Measurements from ENCODE around the gene AKR1C3. TPM values are rescaled to one million over a fixed set of nuclear protein-coding genes. Genes with fewer than 3 reads are reported as not detected.
"Not testable (repeated sequence)": the region's sequence is repeated elsewhere in the genome, so short reads cannot be mapped to it uniquely, and the experiment has no call there.

AKR1C3 gene
- polyA plus RNA-seq: 100 to 1,000 TPM; 219 to 534 (median 321) TPM

DNA sequence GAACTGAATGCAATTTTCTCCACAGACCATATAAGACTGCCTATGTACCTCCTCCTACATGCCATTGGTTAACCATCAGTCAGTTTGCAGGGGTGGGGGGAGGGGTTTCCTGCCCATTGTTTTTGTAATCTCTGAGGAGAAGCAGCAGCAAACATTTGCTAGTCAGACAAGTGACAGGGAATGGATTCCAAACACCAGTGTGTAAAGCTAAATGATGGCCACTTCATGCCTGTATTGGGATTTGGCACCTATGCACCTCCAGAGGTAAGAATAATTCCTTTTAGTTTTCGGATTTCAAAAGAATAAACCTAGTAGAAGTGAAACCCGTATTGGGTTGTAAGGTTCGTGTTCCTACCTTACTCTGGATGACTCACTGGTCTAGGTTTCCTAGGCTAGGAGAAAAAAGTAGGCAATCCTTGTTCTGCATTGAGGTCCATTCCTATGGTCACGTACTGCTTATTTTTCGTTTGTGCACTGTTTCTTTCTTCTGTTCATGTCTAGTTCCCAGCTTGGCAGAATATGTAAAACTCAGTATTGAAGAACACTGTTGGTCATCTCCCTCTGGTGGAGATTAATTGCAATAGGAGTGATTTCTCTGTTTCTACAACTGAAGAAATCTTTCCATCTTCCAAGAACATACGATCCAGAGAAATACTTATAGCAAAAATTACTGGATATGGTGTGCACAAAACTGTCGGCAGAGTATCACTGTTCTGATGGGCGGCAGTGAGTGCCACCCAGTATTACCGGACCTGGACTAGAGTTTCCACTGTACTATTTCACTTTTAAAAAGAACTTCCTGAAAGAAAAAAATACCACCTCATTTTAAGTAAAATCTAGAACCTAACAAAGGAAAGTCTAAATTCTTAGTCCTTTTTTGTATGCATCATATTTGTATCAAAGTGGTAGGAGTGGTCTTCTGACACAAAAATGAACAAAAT lies at the start of gene AKR1C3:
Gene AKR1C3 (plus strand): TSS at position 150 of the 941 bp plus-strand sequence. CDS start 31 bp downstream, at position 181.
- Mint-ChIP-seq H3K4me3 (peak within 1 kb of the TSS; percentile 90 to 99 (median 96)), H3K36me3 (peaks cover 15 to 30% (median 20%) of the 10 kb centered on the region in 3 donors), H3K27ac (peak within 1 kb of the TSS; percentile 79 to 94 (median 88)), H3K27me3 (ENCODE audit: low read depth in 3 of 3) (peaks cover 0 to 2% (median 1%) of the 10 kb centered on the region in 3 donors), H3K4me1 (peaks cover 43 to 53% of the 10 kb centered on the region in 2 donors), H3K9me3 (no peaks in the 10 kb centered on the region)
- peak; percentile 35 to 43 (median 35) for DNase-seq

DNA sequence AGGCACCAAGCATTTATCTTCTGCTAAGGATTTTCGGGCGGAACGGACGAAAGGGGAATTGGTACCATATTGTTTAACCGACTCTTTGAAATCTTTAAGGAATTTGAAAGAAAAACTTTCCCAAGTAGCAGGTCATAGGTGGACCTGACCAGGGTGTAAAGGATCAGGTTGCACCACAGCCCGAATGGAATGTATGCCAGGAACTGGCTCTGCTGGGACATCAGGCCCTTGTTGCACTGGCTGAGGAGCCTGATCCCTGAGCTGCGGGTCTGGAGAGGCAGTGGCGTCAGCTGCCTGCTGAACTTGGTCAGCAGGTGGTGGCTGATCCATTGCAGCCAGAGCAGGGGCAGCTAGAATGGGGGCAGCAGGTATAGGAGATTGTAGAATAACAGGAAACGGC lies 49.1 kb upstream of the AKR1C3 start:
- Mint-ChIP-seq H3K27ac (no peak overlapping the region), H3K36me3 (no peaks in the 10 kb centered on the region), H3K4me3 (no peak overlapping the region), H3K4me1 (peaks cover 10 to 11% of the 10 kb centered on the region in 2 donors), H3K27me3 (ENCODE audit: low read depth in 3 of 3) (peaks cover 0 to 10% (median 4%) of the 10 kb centered on the region in 3 donors), H3K9me3 (no peaks in the 10 kb centered on the region)
- no peak for DNase-seq

DNA sequence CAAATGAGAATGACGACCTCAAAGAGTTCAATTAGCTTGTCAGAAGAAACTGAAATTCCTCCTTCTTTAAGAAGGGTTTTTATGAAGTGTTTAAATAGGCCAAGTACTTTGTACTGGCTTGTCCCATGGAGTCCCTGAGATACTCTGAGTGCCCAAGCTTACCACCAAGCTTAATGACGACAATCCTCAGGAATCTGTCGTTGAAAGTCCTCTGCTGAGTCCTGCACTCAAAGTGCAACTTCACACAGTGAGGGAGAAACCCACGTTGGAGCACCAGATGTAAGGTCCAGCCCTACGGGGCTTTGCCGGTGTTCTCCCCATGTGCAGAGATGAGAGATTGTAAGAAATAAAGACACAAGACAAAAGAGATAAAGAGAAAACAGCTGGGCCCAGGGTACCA lies 47.8 kb upstream of the AKR1C3 start:
- H3K36me3 Mint-ChIP-seq: no peaks in the 10 kb centered on the region
- no peaks in the 10 kb centered on the region for H3K9me3 Mint-ChIP-seq
- H3K4me1 Mint-ChIP-seq: peaks cover 4 to 5% of the 10 kb centered on the region in 2 donors
- H3K4me3 Mint-ChIP-seq: no peak overlapping the region
- peaks cover 0 to 6% (median 4%) of the 10 kb centered on the region in 3 donors for H3K27me3 Mint-ChIP-seq (ENCODE audit: low read depth in 3 of 3)
- no peak overlapping the region for H3K27ac Mint-ChIP-seq
- DNase-seq: no peak

DNA sequence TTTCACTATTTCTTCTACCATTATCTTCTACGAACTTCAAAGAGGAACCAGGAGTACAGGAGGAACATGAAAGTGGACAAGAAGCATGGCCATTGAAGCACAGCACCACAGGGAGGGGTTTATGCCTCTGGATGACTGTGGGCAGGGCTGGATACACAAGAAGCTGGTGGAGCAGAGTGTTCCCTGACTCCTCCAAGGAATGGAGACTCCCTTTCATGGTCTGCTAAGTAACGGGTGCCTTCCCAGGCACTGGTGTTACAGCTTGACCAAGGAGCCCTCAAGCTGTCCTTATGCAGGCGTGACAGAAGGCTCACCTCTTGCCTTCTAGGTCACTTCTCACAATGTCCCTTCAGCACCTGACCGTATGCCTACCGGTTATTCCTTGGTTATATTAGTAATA lies 47.2 kb upstream of the AKR1C3 start:
- H3K4me1 Mint-ChIP-seq: not testable (repeated sequence)

DNA sequence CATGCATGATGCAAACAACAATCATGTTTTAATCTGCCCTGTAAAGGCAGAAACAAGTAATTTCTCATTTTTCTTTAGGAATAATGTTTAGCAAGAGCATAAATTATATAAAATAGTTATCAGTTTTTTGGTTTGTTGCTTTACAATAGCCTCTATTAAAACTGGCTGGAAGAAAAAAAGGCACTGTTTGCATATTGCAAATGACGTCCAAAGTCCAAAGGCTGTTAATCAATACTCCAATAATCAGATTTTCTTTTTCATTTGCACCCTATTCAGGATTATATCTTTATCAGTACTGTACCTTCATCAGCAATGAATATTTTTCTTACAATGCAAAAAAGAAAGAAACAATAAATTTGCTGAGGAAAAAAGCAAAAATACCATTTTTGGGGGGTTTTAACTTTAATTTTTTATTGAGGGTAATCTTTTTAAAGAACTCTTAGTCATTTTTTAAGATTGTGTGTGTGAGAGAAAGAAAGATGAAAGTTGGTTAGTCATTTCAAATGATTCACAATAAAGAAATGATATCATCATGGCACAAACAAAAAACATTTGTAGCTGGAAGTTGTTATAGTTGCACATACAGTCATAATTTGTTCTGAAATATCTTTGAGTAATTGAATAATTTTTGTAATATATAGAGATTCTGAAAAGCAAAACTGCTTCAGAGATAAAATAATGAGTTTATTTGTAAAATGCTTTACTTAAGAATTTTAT lies 46.1 kb upstream of the AKR1C3 start:
- Mint-ChIP-seq H3K4me1 (no peaks in the 10 kb centered on the region), H3K27ac (no peak overlapping the region), H3K27me3 (ENCODE audit: low read depth in 3 of 3) (peaks cover 2 to 8% (median 3%) of the 10 kb centered on the region in 3 donors), H3K36me3 (no peaks in the 10 kb centered on the region), H3K9me3 (no peaks in the 10 kb centered on the region), H3K4me3 (no peak overlapping the region)
- DNase-seq: no peak

More for the DNA sequence above, 47.2 kb upstream of the AKR1C3 start:
- H3K4me3 Mint-ChIP-seq; H3K27me3 Mint-ChIP-seq (ENCODE audit: low read depth in 3 of 3); DNase-seq; H3K36me3 Mint-ChIP-seq; H3K27ac Mint-ChIP-seq; H3K9me3 Mint-ChIP-seq: not testable (repeated sequence)

DNA sequence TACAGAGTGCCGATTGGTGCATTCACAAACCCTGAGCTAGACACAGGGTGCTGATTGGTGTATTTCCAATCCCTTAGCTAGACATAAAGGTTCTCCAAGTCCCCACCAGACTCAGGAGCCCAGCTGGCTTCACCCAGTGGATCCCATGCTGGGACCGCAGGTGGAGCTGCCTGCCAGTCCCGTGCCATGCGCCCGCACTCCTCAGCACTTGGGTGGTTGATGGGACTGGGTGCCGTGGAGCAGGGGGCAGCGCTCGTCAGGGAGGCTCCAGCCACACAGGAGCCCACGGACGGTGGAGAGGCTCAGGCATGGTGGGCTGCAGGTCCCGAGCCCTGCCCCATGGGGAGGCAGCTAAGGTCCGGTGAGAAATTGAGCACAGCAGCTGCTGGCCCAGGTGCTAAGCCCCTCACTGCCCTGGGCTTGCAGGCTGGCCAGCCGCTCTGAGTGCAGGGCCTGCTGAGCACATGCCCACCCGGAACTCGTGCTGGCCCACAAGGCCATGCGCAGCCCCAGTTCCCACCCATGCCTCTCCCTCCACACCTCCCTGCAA lies 41.2 kb upstream of the AKR1C3 start:
- H3K36me3 Mint-ChIP-seq; H3K27me3 Mint-ChIP-seq (ENCODE audit: low read depth in 3 of 3); H3K4me3 Mint-ChIP-seq; DNase-seq; H3K9me3 Mint-ChIP-seq; H3K27ac Mint-ChIP-seq; H3K4me1 Mint-ChIP-seq: not testable (repeated sequence)

DNA sequence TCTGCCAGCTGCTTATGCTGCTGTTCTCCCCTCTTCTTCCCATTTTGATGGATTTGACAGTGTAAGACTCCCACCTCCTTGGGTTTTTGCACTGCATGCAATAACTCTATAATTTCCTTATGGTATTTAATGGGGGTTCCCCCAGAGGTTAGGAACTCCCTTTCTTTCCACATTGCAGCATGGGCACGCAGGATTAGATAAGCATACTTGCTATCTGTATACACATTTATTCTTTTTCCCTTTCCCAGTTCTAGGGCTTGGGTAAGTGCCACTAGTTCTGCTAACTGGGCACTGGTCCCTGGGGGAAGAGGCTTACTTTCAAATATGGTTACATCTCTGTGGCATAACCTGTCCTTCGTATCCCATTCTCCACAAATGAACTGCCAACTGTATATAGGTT lies 39.4 kb upstream of the AKR1C3 start:
- not testable (repeated sequence) for DNase-seq; H3K9me3 Mint-ChIP-seq; H3K27ac Mint-ChIP-seq; H3K36me3 Mint-ChIP-seq; H3K4me3 Mint-ChIP-seq; H3K27me3 Mint-ChIP-seq (ENCODE audit: low read depth in 3 of 3); H3K4me1 Mint-ChIP-seq

DNA sequence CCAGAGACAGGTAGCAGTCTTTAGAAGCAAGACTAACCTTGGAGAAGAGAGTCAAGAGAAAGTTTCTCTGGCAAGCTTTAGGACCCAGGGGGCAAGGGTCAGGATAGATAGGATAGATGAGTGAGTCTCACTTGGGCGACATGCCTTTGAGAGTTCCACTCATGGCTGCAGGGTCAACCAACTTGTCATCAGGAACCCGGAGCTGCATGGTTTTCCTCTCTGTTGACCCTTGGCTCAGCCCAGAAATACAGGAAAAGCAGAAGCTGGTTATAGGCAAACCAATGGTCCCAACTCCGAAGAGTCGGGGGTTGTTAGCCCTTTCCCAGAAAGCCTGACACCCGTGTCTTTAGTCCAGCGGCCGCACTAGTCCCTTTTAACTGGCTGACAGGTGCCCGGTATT lies 34.9 kb upstream of the AKR1C3 start:
- not testable (repeated sequence) for DNase-seq; H3K27me3 Mint-ChIP-seq (ENCODE audit: low read depth in 3 of 3); H3K4me3 Mint-ChIP-seq; H3K36me3 Mint-ChIP-seq; H3K4me1 Mint-ChIP-seq; H3K9me3 Mint-ChIP-seq; H3K27ac Mint-ChIP-seq

DNA sequence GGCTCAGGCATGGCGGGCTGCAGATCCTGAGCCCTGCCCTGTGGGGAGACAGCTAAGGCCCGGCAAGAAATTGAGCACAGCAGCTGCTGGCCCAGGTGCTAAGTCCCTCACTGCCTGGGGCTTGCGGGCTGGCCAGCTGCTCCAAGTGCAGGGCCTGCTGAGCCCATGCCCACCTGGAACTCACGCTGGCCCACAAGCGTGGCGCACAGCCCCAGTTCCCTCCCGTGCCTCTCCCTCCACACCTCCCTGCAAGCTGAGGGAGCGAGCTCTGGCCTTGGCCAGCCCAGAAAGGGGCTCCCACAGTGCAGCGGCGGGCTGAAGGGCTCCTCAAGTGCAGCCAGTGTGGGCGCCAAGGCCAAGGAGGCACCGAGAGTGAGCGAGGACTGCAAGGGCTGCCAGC lies 33.4 kb upstream of the AKR1C3 start:
- not testable (repeated sequence) for H3K27me3 Mint-ChIP-seq (ENCODE audit: low read depth in 3 of 3); H3K9me3 Mint-ChIP-seq; H3K27ac Mint-ChIP-seq; H3K4me1 Mint-ChIP-seq; H3K36me3 Mint-ChIP-seq; H3K4me3 Mint-ChIP-seq; DNase-seq

DNA sequence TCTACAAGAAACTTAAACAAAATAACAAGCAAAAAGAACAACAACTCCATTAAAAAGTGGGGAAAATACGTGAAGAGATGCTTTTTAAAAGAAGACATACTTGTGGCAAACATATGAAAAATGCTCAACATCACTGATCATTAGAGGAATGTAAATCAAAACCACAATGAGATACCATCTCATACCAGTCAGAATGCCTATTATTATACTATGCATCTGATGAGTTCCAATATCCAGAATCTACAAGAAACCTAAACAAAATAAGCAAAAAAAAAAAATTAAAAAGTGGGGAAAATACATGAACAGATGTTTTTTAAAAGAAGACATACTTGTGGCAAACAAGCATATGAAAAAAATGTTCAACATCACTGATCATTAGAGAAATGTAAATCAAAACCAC lies 29.6 kb upstream of the AKR1C3 start:
- no peaks in the 10 kb centered on the region for H3K36me3 Mint-ChIP-seq
- no peak overlapping the region for H3K27ac Mint-ChIP-seq
- peaks cover 0 to 2% (median 0%) of the 10 kb centered on the region in 6 donors for H3K9me3 Mint-ChIP-seq
- H3K4me1 Mint-ChIP-seq: no peaks in the 10 kb centered on the region
- no peak for DNase-seq
- H3K4me3 Mint-ChIP-seq: no peak overlapping the region
- peaks cover 0 to 2% (median 2%) of the 10 kb centered on the region in 3 donors for H3K27me3 Mint-ChIP-seq (ENCODE audit: low read depth in 3 of 3)

DNA sequence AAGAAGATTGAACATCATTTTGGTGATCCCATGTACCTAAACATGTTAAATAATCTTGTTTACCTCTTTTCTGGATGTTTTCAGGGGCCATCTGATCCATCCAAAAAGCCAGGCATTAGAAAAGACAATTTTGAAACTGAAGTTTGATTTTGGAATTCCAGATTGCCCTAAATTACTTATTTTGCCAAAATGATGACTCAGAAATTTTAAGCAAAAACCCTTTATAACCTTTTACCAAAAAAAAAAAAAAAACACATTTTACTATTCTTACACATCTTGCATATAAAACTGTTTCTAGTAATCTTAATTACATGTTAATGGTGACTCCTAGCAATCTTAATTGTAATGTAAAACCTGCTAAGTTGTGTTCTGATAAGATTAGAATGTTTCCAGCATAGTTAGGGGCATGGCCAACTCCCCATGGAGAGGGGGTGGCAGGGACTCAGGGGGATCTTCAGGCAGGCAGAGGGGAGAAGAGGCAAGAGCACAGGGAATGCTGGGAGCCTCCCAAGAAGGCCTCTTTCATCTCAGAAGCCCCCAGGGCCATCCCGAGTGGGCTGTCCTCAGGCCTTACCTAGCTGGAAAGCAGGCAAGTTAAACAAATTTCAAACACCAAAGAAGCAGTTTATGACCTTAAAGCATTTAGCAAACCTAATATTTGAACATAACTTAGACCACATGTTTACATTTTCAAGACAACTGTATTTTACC lies 25.8 kb upstream of the AKR1C3 start:
- H3K27me3 Mint-ChIP-seq (ENCODE audit: low read depth in 3 of 3): peaks cover 0 to 2% (median 0%) of the 10 kb centered on the region in 3 donors
- no peaks in the 10 kb centered on the region for H3K36me3 Mint-ChIP-seq
- no peak overlapping the region for H3K27ac Mint-ChIP-seq
- no peak for DNase-seq
- no peak overlapping the region for H3K4me3 Mint-ChIP-seq
- H3K9me3 Mint-ChIP-seq: no peaks in the 10 kb centered on the region
- H3K4me1 Mint-ChIP-seq: no peaks in the 10 kb centered on the region

DNA sequence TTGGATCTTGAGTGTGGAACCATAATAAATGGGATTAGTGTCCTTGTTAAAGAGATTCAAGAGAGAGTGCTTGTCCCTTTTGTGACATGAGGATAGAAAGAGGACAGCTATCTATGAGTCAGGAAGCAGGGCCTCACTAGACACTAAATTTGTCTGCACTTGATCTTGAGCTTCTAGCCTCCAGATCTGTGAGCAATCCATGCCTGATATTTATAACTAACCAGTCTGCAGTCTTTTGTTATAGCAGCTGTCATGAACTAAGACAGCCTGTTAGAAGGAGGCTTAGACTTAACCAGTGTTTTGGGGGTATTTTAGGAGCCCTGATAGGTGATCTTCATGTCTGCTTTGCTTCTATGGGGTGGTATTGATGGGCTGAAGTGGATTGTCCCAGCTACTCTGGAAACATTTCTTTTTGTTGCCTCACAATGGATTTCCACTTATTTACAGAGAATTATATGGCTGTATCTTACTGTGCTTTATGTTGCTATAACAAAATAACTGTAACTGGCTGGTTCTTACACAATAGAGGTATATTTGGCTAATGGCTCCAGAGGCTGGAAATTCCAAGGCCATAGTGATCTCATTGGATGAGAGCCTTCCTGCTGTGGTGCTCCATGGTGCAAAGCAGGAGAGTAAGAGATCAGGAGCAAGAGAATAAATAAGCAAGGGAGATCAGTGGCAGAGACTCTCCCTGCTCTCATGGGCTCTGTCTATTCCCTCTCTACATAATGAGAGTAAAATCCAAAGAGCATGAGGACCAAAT lies 23.4 kb upstream of the AKR1C3 start:
- Mint-ChIP-seq H3K4me1 (no peaks in the 10 kb centered on the region), H3K9me3 (no peaks in the 10 kb centered on the region), H3K27me3 (ENCODE audit: low read depth in 3 of 3) (no peaks in the 10 kb centered on the region), H3K4me3 (no peak overlapping the region), H3K36me3 (no peaks in the 10 kb centered on the region), H3K27ac (no peak overlapping the region)
- no peak for DNase-seq
